Superior temporal gyrus (tissue), 1 donor: ENCODE measurements around the gene ELMO2.

ENCODE experiments used
- DNase-seq: peaks from one replicate; pipeline ENCODE4 v3.0.0-alpha.2; 2016; ENCODE audit errors: extremely low spot score

Gene ELMO2

DNA sequence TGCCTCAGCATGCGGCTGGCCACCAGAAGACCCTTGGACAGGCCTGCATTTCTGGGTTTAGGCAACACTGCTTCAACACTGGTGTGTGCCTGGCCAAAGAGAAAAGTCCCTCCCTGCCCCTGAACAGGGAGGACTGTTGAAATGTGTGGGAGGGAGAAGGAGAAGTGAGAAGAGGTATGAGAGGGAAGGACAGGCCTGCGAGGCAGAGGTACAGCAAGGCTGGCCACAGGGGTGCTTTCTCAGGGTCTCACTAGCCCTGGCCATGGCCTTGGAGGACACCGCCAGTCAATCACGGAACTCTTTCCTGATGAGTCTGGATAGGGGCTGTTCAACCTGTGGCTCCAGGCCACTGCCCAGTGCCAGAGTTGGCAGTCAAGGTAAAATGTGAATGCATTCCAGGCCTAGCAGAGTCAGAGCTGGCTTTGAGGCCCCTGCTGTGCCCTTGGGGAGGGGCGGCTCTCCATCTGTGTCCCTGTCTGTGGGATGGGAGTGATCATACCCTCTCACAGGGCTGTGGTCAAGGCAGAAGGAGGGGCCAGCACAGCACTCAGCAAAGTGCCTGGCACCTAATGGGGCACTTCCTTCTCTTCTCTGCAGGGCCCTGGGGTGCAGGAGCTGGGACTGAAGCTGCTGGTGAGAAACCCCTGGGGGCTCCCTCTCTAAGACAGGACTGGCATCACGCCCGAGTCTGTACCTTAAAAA is 54.9 kb downstream of the ELMO2 start:
- DNase-seq = no peak

DNA sequence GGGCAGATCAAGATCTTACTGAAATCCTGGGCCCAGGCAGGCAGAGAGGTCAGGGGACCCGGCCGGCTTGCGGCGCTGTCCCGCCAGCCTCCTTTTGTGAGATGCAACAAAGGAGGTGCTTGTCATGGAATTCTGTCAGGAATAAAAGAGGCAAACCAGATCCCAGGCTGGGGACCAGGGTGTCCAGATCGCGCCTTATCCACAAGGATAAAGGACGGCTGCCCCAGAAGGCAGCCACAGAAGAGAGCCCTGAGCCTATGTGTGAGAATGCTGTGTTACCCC is 55.5 kb downstream of the ELMO2 start:
- DNase-seq = no peak

DNA sequence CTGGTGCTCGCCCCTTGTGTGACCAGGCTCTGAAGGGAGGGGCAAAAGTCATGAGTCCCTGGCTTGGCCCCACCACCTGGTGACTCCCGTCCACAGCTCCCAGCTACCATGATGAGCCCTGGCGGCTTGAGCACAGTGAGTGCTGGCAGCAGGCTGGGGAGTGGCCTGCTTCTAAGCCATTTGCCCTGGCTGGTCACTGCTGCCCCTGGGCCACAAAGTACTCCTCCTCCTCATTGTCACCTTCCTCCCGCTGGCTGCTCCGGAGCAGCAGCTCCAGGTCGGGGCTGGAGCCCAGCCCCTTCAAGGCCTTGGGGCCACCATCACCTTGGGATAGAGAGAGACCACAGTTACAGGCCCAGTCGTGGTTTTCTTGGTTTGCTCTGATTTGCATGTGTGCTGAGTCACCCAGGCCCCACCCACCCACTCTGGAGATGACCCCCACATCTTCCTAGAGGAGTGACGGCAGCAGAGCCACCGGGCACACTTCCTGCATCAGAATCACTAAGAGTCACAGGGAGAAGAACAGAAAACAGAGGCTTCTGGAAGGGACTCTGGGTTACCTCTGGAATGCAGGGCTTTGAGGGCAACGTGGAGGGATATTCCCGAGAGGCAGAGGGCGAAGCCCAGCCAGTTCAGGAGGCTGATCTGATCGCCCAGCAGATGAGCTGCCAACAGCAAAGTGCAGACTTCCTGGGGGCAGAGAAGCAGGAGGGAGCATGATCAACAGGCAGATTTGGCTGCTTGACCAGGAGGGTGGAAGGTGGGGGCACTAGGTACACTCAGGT is 56.0 kb downstream of the ELMO2 start:
- DNase-seq = no peak

DNA sequence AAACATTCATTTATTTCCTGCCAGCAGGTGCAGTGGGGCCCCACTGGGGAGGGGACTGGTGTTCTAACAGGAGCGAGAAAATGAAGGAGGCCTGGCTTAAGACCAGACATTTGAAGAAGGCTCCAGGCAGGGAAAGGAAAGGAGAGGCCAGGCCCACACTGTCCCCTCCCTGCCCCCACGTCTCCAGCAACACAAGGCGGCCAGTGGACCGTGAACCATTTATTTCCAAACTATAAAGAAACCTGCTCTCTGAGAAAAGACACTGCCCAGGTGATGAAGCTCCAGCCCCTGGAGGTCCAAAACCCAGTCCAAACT is 56.7 kb downstream of the ELMO2 start:
- no peak for DNase-seq

DNA sequence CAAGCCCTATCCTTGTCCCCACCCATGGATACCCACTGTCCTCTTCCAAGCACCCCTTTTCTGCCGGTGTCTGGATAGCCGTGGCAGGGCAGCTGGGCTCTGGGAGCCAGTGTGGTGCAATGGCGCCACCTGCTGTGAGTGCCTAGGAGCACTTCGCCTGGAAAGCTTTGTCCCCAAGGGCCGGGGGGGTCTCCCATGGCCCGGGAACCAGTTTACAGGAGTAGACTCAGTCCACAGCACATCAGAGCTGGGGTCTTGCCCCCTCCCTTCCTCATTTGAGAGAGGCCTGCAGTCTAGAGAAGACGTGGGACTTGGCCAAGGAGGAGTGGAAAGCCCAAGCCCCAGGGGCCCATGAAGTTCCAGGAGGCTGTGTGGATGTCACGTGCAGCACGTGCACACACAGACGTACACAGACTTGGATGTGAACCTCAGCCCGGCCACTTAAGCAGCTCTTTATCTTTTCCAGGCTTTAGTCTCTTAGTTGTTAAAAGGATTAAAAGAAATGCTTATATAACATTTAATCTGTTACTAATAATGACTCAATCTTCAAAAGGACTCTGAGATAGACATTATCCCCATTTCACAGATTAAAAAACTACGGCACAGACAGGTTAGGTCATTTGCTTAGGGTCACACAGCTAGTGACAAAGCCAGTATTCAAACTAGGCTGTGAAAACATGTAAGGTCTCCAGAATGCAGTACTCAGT is 57.2 kb downstream of the ELMO2 start:
- peak; percentile 82 for DNase-seq

DNA sequence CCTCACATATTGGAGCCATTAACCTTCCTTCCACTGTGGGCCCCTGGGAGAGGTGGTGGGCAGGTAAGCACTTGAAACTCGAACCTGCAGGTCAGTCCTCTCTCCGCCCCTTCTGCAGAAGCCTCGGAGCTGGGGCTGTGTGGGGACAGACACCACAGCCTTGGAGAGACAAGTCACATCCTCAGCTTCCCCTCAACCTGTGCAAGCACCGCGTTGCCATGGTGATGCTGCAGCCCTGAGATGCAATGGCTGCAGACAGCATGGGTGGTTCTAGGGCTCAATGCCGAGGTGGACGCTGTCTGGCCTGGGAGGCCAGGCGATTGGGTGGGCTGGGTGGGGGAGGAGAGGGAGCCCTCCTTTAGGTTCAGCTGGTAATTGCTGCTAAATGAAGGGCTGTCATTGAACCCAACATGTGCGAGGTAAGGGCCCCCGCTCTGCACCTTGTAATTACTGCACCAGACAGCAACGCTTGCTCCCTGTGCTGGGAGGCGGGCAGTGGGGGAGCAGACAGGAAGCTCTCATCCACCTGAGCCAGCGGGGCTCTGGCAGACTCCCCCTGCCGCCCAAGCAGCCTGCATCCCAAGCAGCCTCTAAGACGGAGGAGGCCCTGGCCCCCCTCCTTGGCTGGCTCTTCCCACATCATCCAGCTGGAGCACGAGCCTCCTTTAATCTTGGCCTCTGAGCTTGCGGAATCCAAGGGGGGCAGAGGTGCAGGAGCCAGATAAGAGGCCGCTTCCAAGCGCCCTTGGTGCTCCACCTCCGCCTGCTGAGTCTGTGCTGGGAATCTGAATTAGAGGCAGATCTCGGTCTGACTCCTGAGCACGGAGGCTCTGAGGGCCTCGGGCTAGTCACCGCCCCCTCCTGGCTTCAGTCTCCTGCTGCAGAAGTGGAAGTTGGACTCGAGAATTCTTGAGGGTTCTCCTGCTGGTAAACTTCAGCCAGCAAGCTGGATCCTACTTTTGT is 58.3 kb downstream of the ELMO2 start:
- peak; percentile 43 for DNase-seq

DNA sequence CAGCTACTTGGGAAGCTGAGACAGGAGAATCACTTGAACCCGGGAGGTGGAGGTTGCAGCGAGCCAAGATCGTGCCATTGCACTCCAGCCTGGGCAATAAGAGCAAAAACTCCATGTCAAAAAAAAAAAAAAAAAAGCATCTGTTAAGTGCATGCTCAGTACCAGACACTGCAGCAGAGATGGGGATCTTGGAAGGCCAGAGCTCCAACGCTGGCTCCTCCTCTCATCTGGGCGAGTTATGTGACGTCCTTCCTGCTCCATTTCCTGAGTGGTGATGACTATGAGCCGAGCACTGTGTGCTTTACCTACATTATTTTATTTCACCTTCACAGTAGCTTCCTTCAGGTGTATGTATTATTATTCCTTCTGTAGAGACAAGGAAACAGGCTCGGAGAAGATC is 59.6 kb downstream of the ELMO2 start:
- no peak for DNase-seq

DNA sequence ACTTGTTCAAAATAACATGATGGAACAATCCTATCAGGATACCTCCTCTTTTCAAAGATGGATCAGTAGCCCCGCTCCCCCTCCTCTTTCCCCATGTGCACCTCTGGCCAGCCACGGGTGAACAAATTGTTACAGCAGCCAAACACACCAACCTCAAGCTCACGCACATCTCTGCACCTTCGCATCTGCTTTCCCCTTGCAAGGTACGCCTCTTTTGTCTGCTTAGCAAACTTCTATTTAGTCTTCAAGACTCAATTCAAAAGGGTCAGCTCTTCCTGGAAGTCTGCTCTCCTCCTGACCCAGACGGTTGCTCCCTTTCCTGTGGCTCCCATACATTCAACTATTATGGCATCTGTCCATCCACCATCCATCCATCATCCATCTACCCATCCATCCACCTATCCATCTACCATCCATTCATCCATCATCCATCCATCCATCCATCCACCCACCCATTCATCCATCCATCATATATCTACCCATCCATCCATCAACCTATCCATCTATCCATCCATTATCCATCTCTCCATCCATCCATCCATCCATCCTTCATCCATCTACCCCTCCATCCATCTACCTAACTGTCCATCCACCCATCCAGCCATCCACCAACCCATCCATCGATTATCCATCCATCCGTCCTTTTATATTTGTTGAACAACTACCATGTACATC is 61.8 kb downstream of the ELMO2 start:
- DNase-seq = no peak

DNA sequence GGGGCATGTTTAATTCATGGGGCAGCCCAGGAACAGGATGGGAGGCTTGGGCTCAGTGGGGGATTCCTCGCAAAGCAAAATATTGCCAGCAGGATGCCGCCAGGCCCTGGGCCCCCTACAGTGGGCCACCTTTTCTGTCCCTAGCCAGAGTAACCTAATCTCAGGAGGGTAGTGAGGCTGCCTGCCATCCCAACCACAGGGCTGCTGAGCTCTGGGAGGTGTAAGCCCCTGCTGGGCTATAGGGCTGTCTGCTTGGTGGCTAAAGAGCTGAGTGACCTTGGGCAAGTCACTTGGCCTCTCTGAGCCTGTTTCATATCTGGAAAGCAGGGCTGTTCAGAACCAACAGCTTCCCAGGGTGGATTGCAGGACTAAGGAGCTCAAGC is 62.4 kb downstream of the ELMO2 start:
- DNase-seq = no peak

DNA sequence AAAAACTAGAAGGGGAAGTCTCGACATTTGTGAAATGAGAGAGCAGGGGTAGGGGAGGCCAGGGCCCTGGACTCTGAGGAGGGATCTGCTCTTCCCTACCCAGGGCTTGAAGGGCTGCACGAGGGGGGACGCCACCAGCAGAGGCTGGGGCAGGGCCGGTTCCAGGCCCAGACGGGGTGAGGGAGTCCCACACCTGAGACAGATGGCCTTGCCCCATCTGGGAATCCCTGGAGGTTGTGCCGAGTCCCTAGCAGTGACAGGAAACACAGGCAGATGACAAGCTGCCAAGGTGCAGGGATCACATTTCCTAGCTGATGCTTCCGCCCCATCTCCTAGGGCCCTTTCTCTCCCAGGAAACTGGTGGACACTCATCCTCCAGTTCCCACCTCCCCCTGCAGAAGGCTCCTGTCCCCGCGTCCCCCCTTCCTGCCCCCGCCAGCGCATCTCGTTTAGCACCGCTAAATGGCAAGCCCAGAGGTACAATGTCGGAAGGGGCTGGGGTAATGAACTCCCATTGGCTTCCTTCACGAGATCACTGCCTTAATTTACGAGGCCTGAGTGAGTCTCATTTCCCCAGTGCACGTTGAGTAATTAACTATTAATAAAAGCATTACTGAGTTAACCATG is 63.0 kb downstream of the ELMO2 start:
- DNase-seq = no peak

DNA sequence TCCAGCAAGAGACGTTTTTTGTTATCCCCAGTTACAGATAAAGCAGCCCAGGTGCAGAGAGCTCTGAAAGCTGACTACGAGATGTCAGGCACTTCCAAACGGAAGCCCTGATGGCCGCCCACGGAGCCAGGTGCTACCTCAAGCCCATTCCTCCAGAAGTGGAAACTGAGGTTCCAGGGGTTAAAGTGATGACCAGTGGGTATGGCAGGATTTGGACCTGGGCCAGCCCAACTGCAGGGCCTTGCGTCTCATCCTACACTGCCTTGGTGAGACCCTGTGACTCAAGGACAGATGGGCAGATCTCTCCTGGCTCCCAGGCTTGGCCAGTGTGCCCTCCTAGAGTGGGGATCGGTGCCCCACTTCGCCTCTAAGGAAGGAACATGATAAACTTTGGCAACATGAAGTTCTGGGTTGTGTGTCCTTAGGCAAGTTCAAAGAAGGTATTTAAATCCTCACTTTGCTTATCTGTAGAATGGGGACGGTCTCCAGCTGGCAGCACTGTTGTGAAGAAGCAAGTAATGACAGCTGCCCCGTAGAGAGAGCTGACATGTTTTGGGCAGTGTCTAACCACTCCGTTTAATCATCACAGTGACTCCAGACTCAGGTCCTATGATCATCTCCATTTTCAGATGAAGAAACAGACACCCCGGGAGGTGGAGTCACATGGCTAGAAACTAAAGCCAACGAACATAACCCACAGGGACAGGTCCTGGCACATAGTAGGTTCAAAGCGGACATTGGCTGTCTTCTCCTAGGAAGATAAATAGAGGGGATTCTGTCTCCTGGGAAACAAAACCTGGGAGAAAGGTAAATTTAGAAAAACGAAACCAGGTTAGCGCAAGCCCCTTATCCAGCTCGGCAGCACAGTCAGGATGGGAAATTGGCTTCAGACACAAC is 63.7 kb downstream of the ELMO2 start:
- DNase-seq = no peak

DNA sequence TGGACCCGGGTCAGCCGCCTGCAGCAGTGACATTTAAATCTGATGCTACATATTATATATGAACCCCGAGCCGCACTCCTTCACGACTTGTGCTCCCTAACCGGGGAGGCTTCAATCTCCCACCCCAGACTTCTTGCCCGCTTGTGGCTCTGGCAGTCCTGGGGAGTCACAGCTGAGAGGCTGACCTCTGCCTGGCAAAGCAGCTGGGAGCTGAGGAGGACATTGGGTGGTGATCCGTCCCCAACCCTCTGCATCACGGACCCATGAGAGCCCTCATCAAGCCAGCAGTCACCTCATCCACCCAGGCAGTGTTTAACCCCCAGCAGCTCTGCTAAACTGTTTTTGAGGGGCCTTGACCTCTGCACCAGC is 64.4 kb downstream of the ELMO2 start:
- no peak for DNase-seq

DNA sequence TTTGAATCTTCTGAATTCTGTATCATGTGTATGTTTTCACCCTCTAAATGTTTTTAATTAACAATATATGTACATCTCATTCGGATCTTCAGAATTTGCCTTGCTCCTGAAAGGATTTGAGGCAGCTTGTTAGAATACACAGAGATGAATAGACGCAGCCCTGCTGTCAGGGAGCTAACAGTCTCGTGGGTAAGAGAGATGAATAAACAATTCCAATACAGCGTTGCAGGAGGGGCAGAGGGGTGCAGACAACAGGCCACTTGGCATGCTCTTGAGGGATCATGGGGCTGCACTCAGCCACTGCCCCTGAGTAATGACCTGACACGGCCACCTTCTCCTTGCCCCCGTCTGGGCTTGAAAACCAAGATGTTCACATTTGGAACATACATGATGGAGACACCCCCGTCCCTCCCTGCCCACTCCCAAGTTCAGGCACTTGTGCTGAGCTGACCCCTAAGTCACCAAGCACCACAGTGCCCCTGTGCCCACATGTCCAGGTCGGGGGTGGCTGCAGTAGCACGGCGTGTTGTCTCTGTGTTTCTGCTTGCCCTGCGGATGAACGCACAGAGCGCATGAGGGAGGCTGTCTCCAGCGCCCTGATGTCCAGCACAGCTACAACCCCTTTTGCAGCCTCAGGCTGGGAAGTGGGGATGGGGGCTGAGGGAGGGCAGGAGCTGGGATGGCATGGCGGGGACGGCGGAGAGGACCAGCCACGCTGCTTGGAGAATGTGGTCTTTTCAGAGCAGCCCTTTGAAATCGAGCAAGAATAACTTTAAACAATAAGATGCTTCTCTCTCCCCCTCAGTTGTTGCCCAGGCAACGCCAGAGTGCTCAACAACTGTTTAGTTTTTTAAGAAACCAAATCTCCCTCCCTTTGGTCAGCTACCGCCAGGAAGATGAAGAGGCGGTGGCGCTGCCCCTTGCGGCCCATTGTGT is 65.1 kb downstream of the ELMO2 start:
- no peak for DNase-seq

DNA sequence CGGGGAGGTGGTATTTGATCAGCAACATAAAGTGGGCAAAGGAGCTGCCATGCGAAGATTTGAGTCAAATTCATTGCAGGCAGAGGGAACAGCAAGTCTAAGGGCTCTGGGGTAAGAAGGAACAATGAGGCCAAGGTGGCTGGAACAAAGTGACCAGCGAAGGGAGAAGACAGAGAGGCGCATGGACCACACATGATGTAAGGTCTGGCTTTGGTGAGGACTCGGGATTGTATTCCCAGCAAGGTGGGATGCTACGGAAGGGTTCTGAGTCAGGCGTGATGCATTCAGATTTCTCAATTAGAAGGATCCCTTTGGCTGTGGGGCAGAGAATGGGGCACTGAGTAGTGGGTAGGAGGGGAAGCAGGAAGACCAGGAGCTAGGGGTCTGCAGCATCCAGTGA is 67.4 kb downstream of the ELMO2 start:
- no peak for DNase-seq

DNA sequence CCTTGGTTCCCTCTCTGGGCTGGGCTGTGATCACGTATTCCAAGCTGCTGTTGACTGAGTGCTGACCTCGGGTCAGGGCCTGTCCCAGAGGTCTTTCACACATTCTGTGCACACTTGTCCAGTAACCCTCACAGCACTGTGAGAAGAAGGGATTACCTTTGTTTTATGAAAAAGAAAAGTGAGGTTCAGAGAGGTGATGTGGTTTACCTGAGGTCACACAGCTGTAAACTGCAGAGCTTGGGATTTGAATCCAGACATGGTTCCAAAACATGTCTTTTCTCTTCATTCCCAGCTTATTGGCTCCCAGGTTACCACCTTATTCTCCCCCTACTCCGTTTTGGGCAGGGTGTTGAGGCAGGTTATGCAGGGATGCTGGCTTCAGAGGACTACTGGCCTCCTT is 69.7 kb downstream of the ELMO2 start:
- no peak for DNase-seq

DNA sequence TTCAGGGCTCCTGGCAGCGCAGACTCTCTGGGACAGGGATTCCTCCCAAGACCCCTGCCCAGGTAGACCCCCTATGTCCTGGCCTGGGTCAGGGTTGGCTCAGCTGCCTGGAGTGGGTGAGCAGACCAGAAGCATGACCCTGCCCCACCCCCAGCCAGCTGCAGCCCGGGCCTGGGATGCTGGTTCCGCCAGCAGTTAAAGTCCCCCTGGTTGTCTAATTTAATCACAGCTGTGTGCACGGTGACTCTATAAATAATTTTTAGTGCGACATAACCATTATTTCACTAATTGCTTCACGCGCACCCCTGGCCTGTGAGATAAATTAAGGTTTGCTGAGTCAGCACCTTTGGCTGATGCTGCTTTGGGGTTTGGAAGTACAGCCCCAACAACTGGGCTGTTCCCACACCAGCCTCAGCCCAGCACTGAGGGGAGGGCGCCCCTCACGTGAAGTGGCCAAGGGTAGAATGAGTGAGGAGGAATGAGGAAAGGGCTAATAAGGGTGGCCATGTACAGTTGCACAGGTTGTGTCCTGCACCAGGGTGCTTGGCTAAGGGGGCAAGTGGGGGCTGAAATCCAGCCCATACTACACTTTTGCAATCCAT is 72.0 kb downstream of the ELMO2 start:
- DNase-seq = no peak

DNA sequence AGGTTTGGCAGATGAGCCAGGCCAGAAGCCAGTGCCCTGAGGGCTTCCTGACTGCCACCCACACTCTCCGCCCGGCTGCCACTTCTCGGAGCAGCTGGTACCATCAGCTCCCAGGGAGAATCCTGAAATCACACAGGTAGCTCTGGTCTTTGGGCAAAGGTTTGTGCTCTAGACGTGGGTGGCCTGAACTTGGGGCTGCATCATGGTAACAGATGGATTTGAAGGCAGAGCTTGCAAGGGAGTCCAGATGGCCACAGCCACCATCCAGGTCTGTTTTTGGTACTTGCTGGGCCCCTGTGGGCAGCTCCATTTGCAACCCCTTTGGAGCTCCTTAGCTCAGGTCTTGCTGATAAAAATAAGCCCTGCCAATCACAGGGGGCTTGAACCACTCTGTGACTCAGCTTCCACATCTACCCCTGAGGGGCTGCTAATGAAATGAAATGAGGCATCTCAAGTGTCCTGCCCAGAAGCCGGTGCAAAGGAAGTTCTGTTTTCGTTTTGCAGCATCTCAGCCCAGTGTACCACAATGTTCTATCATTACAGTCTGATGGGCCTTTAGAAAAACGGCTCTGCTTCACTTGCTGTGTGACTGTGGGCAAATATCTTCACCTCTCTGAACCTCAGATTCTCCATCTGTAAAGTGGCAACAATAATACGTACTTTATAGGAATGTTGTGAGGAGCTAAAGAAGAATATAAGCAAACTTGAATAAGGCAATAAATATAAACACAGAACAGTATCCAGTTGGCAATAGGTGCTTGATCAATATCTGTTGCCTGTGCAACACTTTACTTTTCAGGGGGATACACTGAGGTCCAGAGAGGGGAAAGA is 73.0 kb downstream of the ELMO2 start:
- peak; percentile 8 for DNase-seq
